ENCODE results near the gene APPL1. TPM values are rescaled to one million over a fixed set of nuclear protein-coding genes. Genes with fewer than 3 reads are reported as not detected.

APPL1 gene
- total and polyA plus RNA-seq, 2 experiments from 2014 or later = 49.0 to 125 TPM

- Mint-ChIP-seq H3K27me3 (ENCODE audit: insufficient read depth, low read depth, poor library complexity) (peaks cover 2% of the 10 kb centered on the region), H3K36me3 (ENCODE audit: low read depth) (peaks cover 17% of the 10 kb centered on the region), H3K4me1 (no peaks in the 10 kb centered on the region), H3K4me3 (no peak overlapping the region), H3K9me3 (no peaks in the 10 kb centered on the region), H3K27ac (no peak overlapping the region)
- ATAC-seq = no peak
- H3K27ac ChIP-seq (ENCODE audit: low read depth) = no peak overlapping the region
- no peak overlapping the region for H3K4me2 ChIP-seq
- H3F3A ChIP-seq (replicated peaks; ENCODE audit: low read depth) = no peaks in the 10 kb centered on the region
- H3K79me2 ChIP-seq (replicated peaks; ENCODE audit: insufficient read depth) = peaks cover 45% of the 10 kb centered on the region
- DNase-seq (ENCODE audit: low spot score) = no peak
- H3K4me1 ChIP-seq (ENCODE audit: insufficient read depth) = no peaks in the 10 kb centered on the region
- H3K36me3 ChIP-seq (ENCODE audit: insufficient read depth) = no peaks in the 10 kb centered on the region
- H3K9me2 ChIP-seq (ENCODE audit: insufficient read depth) = no peaks in the 10 kb centered on the region
- TF ChIP-seq ETS1 (IDR thresholded peaks at IDR 0.05) = no peak
- TF ChIP-seq CTCF (conservative IDR thresholded peaks at IDR 0.05; ENCODE audit: low read depth in 2 of 2) = no peak
- TF ChIP-seq ZNF114 (CRISPR knock-in tag; IDR thresholded peaks at IDR 0.05) = no peak
- no peak for TF ChIP-seq POLR2AphosphoS5 (IDR thresholded peaks at IDR 0.05; ENCODE audit: low read depth)
- TF ChIP-seq ZNF331 (CRISPR knock-in tag; IDR thresholded peaks at IDR 0.05; ENCODE audit: low read depth) = no peak
- TF ChIP-seq EZH2 (IDR thresholded peaks at IDR 0.05; ENCODE audit: low read depth, unreplicated experiment) = no peak
- TF ChIP-seq JUNB (IDR thresholded peaks at IDR 0.05; ENCODE audit: unreplicated experiment) = no peak
- TF ChIP-seq STAT1 (IDR thresholded peaks at IDR 0.05; ENCODE audit: unreplicated experiment) = no peak
- no peak for TF ChIP-seq CREB1 (CRISPR knock-in tag; IDR thresholded peaks at IDR 0.05; ENCODE audit: low read depth)
- no peak for TF ChIP-seq NANOG (IDR thresholded peaks at IDR 0.05; ENCODE audit: borderline replicate concordance)
- TF ChIP-seq, protein P1, sequence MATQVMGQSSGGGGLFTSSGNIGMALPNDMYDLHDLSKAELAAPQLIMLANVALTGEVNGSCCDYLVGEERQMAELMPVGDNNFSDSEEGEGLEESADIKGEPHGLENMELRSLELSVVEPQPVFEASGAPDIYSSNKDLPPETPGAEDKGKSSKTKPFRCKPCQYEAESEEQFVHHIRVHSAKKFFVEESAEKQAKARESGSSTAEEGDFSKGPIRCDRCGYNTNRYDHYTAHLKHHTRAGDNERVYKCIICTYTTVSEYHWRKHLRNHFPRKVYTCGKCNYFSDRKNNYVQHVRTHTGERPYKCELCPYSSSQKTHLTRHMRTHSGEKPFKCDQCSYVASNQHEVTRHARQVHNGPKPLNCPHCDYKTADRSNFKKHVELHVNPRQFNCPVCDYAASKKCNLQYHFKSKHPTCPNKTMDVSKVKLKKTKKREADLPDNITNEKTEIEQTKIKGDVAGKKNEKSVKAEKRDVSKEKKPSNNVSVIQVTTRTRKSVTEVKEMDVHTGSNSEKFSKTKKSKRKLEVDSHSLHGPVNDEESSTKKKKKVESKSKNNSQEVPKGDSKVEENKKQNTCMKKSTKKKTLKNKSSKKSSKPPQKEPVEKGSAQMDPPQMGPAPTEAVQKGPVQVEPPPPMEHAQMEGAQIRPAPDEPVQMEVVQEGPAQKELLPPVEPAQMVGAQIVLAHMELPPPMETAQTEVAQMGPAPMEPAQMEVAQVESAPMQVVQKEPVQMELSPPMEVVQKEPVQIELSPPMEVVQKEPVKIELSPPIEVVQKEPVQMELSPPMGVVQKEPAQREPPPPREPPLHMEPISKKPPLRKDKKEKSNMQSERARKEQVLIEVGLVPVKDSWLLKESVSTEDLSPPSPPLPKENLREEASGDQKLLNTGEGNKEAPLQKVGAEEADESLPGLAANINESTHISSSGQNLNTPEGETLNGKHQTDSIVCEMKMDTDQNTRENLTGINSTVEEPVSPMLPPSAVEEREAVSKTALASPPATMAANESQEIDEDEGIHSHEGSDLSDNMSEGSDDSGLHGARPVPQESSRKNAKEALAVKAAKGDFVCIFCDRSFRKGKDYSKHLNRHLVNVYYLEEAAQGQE (IDR thresholded peaks at IDR 0.05; ENCODE audit: unreplicated experiment) = no peak
- TF ChIP-seq EZH2phosphoT487 (IDR thresholded peaks at IDR 0.05; ENCODE audit: unreplicated experiment) = no peak
- TF ChIP-seq, protein P2, sequence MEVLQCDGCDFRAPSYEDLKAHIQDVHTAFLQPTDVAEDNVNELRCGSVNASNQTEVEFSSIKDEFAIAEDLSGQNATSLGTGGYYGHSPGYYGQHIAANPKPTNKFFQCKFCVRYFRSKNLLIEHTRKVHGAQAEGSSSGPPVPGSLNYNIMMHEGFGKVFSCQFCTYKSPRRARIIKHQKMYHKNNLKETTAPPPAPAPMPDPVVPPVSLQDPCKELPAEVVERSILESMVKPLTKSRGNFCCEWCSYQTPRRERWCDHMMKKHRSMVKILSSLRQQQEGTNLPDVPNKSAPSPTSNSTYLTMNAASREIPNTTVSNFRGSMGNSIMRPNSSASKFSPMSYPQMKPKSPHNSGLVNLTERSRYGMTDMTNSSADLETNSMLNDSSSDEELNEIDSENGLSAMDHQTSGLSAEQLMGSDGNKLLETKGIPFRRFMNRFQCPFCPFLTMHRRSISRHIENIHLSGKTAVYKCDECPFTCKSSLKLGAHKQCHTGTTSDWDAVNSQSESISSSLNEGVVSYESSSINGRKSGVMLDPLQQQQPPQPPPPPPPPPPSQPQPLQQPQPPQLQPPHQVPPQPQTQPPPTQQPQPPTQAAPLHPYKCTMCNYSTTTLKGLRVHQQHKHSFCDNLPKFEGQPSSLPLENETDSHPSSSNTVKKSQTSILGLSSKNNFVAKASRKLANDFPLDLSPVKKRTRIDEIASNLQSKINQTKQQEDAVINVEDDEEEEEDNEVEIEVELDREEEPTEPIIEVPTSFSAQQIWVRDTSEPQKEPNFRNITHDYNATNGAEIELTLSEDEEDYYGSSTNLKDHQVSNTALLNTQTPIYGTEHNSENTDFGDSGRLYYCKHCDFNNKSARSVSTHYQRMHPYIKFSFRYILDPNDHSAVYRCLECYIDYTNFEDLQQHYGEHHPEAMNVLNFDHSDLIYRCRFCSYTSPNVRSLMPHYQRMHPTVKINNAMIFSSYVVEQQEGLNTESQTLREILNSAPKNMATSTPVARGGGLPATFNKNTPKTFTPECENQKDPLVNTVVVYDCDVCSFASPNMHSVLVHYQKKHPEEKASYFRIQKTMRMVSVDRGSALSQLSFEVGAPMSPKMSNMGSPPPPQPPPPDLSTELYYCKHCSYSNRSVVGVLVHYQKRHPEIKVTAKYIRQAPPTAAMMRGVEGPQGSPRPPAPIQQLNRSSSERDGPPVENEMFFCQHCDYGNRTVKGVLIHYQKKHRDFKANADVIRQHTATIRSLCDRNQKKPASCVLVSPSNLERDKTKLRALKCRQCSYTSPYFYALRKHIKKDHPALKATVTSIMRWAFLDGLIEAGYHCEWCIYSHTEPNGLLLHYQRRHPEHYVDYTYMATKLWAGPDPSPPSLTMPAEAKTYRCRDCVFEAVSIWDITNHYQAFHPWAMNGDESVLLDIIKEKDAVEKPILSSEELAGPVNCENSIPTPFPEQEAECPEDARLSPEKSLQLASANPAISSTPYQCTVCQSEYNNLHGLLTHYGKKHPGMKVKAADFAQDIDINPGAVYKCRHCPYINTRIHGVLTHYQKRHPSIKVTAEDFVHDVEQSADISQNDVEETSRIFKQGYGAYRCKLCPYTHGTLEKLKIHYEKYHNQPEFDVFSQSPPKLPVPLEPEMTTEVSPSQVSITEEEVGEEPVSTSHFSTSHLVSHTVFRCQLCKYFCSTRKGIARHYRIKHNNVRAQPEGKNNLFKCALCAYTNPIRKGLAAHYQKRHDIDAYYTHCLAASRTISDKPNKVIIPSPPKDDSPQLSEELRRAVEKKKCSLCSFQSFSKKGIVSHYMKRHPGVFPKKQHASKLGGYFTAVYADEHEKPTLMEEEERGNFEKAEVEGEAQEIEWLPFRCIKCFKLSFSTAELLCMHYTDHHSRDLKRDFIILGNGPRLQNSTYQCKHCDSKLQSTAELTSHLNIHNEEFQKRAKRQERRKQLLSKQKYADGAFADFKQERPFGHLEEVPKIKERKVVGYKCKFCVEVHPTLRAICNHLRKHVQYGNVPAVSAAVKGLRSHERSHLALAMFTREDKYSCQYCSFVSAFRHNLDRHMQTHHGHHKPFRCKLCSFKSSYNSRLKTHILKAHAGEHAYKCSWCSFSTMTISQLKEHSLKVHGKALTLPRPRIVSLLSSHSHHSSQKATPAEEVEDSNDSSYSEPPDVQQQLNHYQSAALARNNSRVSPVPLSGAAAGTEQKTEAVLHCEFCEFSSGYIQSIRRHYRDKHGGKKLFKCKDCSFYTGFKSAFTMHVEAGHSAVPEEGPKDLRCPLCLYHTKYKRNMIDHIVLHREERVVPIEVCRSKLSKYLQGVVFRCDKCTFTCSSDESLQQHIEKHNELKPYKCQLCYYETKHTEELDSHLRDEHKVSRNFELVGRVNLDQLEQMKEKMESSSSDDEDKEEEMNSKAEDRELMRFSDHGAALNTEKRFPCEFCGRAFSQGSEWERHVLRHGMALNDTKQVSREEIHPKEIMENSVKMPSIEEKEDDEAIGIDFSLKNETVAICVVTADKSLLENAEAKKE (CRISPR knock-in tag; IDR thresholded peaks at IDR 0.05) = no peak
- no peaks in the 10 kb centered on the region for H3K27me3 ChIP-seq (ENCODE audit: insufficient read depth)
- H4K20me1 ChIP-seq (replicated peaks; ENCODE audit: insufficient read depth) = no peaks in the 10 kb centered on the region
- H2AFZ ChIP-seq = no peak overlapping the region
- no peak overlapping the region for H3K4me3 ChIP-seq
Measured at GRCh38 chr3:57234613-57235575, 7.4 kb downstream of the APPL1 start.
